MCF 10A (cell line): ENCODE measurements around the gene EIF1AD. TPM values are rescaled to one million over a fixed set of nuclear protein-coding genes. Genes with fewer than 3 reads are reported as not detected.

Source experiments
- Bru-seq: library from RNA; stranded (reverse); fragments of 400-500 nt; gene quantifications from one replicate; lab custom pipeline; 2021; lab: Mats Ljungman, UMichigan
- BruChase-seq, 2 experiments: library from RNA; stranded (reverse); fragments of 400-500 nt; gene quantifications; one replicate each; lab custom pipeline; 2021; lab: Mats Ljungman, UMichigan
- BruUV-seq: library from RNA; stranded (reverse); fragments of 400-500 nt; replicated peaks from 2 replicates; lab custom pipeline; 2021; lab: Mats Ljungman, UMichigan
- CTCF ChIA-PET: fragments of 300-600 bp; sonication (Branson Sonifier 250); formaldehyde crosslinking; extraction: SDS; loops from one replicate; lab custom pipeline; 2021; ENCODE audit warnings: antibody characterized with exemption, inconsistent platforms; lab: Yijun Ruan, JAX
- POLR2A ChIA-PET: fragments of 300-600, 350-650 bp; sonication (Branson Sonifier 250); formaldehyde crosslinking; extraction: SDS; loops from one replicate; lab custom pipeline; 2020; ENCODE audit warnings: antibody characterized with exemption, inconsistent platforms; lab: Yijun Ruan, JAX
- DNase-seq: peaks from one replicate; pipeline ENCODE4 v3.0.0-alpha.2; 2018; ENCODE audit not compliant: unreplicated experiment
- H3K27ac Mint-ChIP-seq: one replicate; pipeline ENCODE4 v1.8.0; 2022; ENCODE audit warnings: mild to moderate bottlenecking, low read depth, mixed read lengths; ENCODE audit not compliant: unreplicated experiment
- H3K27me3 Mint-ChIP-seq: one replicate; pipeline ENCODE4 v1.8.0; 2022; ENCODE audit warnings: mixed read lengths; ENCODE audit not compliant: insufficient read depth, unreplicated experiment
- H3K36me3 Mint-ChIP-seq: one replicate; pipeline ENCODE4 v1.8.0; 2022; ENCODE audit warnings: mild to moderate bottlenecking, moderate library complexity, mixed read lengths; ENCODE audit not compliant: insufficient read depth, unreplicated experiment
- H3K4me1 Mint-ChIP-seq: one replicate; pipeline ENCODE4 v1.8.0; 2022; ENCODE audit warnings: mixed read lengths; ENCODE audit not compliant: insufficient read depth, unreplicated experiment
- H3K4me3 Mint-ChIP-seq: one replicate; pipeline ENCODE4 v1.8.0; 2022; ENCODE audit warnings: mild to moderate bottlenecking, moderate library complexity, mixed read lengths; ENCODE audit not compliant: unreplicated experiment
- H3K9me3 Mint-ChIP-seq: one replicate; pipeline ENCODE4 v1.8.0; 2022; ENCODE audit warnings: mixed read lengths; ENCODE audit not compliant: unreplicated experiment
- intact Hi-C: fragments of 100-400 bp; cut with micrococcal nuclease; formaldehyde crosslinking; loops from 2 replicates; pipeline ENCODE4 v1.14.1; 2022
- long read RNA-seq: library from polyadenylated mRNA; stranded (forward); transcript quantifications from one replicate; pipeline ENCODE4 v2.0.0, GENCODE V29; 2022
- total RNA-seq: library from RNA; stranded (reverse); gene quantifications from 2 replicates; pipeline ENCODE4 v1.2.3, GENCODE V29; 2022
- TF ChIP-seq, protein P1 (sequence below): fragments of 200-600 bp; IDR thresholded peaks from one replicate; pipeline ENCODE4 v1.8.0; 2022; ENCODE audit warnings: antibody characterized with exemption, mild to moderate bottlenecking; ENCODE audit not compliant: unreplicated experiment

EIF1AD gene, protein sequence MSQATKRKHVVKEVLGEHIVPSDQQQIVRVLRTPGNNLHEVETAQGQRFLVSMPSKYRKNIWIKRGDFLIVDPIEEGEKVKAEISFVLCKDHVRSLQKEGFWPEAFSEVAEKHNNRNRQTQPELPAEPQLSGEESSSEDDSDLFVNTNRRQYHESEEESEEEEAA
- total RNA-seq, result 21.7 and 33.5 TPM in 2 replicates
- percentile 83 among the genes with signal in this experiment for Bru-seq, nascent RNA
- BruChase-seq, experiment 1, labeled RNA remaining after a 6-hour chase, result percentile 81 among the genes with signal in this experiment
- percentile 95 among the genes with signal in this experiment for BruChase-seq, experiment 2, labeled RNA remaining after a 2-hour chase
- long read RNA-seq, partial matches to known transcripts, result 1 of 17 reads
- long read RNA-seq, other reads (novel, unspliced or antisense), result 10 of 17 reads

DNA sequence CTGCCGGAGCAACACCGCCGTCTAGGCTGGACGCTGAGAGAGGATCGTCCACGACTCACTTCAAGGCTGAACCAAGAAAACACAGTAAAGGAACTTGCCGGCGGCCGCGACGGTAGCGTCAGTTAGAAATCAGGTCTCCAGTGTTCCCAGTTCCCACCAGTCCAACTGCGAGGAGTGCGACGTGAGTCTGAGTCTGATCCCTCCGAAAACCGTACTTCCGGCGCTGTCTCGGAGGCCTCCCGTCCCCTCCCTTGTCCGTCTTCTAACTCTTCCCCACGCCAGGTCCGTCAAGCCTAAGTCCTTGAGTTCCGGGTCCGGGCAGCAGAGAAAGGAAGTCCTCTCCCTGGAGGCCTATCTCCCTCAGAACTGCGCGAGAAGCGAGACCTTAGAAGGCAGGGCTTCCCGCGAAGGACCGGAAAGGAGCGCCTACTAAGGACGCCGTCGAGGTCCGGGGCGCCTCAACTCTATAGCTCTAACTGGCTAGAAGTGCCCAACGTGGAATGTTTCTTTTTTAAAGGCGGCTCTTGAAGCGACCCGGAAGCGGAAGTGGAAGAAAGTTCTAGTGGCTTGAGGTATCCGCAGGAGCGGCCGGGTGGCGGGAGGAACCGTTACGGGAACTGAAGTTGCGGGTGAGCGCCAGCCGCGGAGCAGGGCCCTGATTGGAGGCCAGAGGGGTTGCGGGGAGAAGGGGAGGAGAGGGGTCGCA is at the start of gene EIF1AD, which contains the start of gene BANF1:
Gene EIF1AD, minus strand, starts transcription at position 216 of the 706 bp plus-strand sequence. CDS start 1,768 bp downstream, outside the sequence.
Gene BANF1, plus strand, starts transcription at position 562 of the 706 bp plus-strand sequence. CDS start 748 bp downstream, outside the sequence.
- no TSS peak for BruUV-seq
- no peaks in the 10 kb centered on the region for H3K4me1 Mint-ChIP-seq
- intact Hi-C loops, result loop anchor here (10.0 kb wide), 1 partner anchor 53 kb away; the partner anchor contains the start of gene SF3B2
- TF ChIP-seq, protein P1, sequence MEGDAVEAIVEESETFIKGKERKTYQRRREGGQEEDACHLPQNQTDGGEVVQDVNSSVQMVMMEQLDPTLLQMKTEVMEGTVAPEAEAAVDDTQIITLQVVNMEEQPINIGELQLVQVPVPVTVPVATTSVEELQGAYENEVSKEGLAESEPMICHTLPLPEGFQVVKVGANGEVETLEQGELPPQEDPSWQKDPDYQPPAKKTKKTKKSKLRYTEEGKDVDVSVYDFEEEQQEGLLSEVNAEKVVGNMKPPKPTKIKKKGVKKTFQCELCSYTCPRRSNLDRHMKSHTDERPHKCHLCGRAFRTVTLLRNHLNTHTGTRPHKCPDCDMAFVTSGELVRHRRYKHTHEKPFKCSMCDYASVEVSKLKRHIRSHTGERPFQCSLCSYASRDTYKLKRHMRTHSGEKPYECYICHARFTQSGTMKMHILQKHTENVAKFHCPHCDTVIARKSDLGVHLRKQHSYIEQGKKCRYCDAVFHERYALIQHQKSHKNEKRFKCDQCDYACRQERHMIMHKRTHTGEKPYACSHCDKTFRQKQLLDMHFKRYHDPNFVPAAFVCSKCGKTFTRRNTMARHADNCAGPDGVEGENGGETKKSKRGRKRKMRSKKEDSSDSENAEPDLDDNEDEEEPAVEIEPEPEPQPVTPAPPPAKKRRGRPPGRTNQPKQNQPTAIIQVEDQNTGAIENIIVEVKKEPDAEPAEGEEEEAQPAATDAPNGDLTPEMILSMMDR, result no peak
- H3K27me3 Mint-ChIP-seq, result no peaks in the 10 kb centered on the region
- peak; percentile 99 for DNase-seq
- H3K4me3 Mint-ChIP-seq, result peak within 1 kb of the TSS; percentile 97
- no peaks in the 10 kb centered on the region for H3K9me3 Mint-ChIP-seq
- ChIA-PET POLR2A (interaction anchor here (0.6 to 2.9 kb wide), 33 partner anchors 8 to 1581 kb away, joined by 3 to 42 read pairs (median 4); partner anchors contain the start of genes BRMS1, C11orf68, CCDC85B and CFL1), CTCF (interaction anchor here (0.6 to 1.5 kb wide), 6 partner anchors 20 to 438 kb away, joined by 3 to 5 read pairs (median 4); partner anchors contain the start of gene FIBP)
- peak within 1 kb of the TSS; percentile 96 for H3K27ac Mint-ChIP-seq
- H3K36me3 Mint-ChIP-seq, result peaks cover 68% of the 10 kb centered on the region

DNA sequence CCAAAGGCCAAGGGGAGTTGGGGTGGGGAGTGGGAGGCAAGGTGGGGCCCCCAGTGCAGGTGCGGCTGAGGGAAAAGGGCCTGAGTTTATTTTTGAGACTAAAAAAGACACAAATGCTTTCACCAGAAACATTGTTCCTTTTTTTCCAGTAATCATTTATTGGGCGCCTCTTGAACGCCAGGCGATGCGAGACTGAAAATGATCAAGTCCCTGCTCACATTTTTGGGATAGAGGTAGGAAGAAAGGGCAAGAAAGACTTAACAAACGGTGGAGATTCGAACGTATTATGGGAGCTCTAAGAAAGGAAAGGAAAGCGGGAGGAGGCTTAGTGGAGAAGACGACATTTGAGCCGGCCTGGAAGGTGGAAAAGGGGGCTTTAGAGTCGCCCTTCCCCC is 49.4 kb upstream of the EIF1AD start:
- Mint-ChIP-seq H3K4me3 (peak overlapping the region; percentile 97), H3K27ac (peak overlapping the region; percentile 91), H3K4me1 (peaks cover 5% of the 10 kb centered on the region), H3K9me3 (no peaks in the 10 kb centered on the region), H3K36me3 (peaks cover 31% of the 10 kb centered on the region), H3K27me3 (no peaks in the 10 kb centered on the region)
- CTCF ChIA-PET, result interaction anchor here (0.6 to 6.1 kb wide), 3 partner anchors 17 to 53 kb away, joined by 3 to 75 read pairs (median 4); no protein-coding TSS in a partner anchor
- TF ChIP-seq, protein P1, result no peak
- no peak for DNase-seq
- POLR2A ChIA-PET, result interaction anchor here (0.6 to 6.5 kb wide), 21 partner anchors 10 to 1991 kb away, joined by 3 to 69 read pairs (median 4); partner anchors contain the start of genes BANF1, CCDC85B, CFL1 and EIF1AD
- intact Hi-C loops, result loop anchor here (10.0 kb wide), 1 partner anchor 47 kb away; the partner anchor contains the start of genes BANF1 and EIF1AD
- TSS peak; percentile 96 for BruUV-seq

DNA sequence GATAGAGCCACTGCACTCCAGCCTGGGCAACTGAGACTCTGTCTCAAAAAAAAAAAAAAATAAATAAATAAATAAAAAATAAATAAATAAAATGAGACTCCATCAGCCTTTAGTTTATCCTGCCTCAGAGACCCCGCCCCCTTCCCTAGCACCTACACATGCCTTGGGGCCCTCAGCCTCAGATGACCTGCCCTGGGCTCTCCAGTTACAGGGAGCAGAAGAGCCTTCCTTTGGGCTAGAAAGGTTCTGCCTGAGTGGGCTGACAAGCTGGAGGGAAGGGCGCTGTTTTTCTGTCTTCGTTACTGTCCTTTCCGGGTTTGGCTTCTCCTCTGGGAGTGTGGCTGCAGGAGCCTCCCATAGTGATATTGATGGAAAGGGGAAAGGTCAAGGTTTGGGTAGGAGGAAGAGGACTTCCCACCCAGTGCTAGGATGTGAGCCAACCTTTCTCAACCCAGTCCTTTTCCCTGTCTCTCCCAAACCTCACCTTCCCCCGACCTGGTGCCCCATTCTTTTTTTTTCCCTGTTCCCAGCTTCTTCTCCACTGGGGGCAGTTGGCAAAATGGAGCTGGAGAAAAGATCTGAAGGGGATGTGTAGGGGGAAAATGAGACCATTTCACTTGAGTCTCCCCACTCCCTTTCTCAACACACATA is 48.7 kb upstream of the EIF1AD start:
- DNase-seq, result no peak
- intact Hi-C loops, result loop anchor here (10.0 kb wide), 1 partner anchor 46 kb away; the partner anchor contains the start of genes BANF1 and EIF1AD
- H3K27me3 Mint-ChIP-seq, result no peaks in the 10 kb centered on the region
- no TSS peak for BruUV-seq
- H3K4me1 Mint-ChIP-seq, result peaks cover 5% of the 10 kb centered on the region
- no peaks in the 10 kb centered on the region for H3K9me3 Mint-ChIP-seq
- peaks cover 24% of the 10 kb centered on the region for H3K36me3 Mint-ChIP-seq
- CTCF ChIA-PET, result interaction anchor here (0.6 to 6.1 kb wide), 5 partner anchors 17 to 166 kb away, joined by 3 to 75 read pairs (median 4); no protein-coding TSS in a partner anchor
- TF ChIP-seq, protein P1, result no peak
- peak overlapping the region; percentile 91 for H3K27ac Mint-ChIP-seq
- H3K4me3 Mint-ChIP-seq, result peak overlapping the region; percentile 97
- POLR2A ChIA-PET, result interaction anchor here (0.7 to 6.5 kb wide), 7 partner anchors 15 to 388 kb away, joined by 3 to 69 read pairs (median 15); partner anchors contain the start of genes BANF1, CCDC85B, EIF1AD and FIBP
